HEK293 (cell line): ENCODE results near the gene FRY.

Source experiments
- CTCF ChIA-PET: fragments of 350-600 bp; formaldehyde crosslinking; extraction: SDS; loops from one replicate; lab custom pipeline; 2021; ENCODE audit warnings: antibody characterized with exemption; lab: Yijun Ruan, JAX
- POLR2A ChIA-PET: fragments of 300-600 bp; formaldehyde crosslinking; extraction: SDS; loops from one replicate; lab custom pipeline; 2020; ENCODE audit warnings: antibody characterized with exemption, inconsistent platforms; lab: Yijun Ruan, JAX
- H3K27ac ChIP-seq: fragments of 200-500 bp; sonication (Bioruptor generic); 2 replicates; pipeline ENCODE4 v1.5.1; 2014; ENCODE audit warnings: low read depth, low read length, control low read depth, inconsistent platforms; ENCODE audit errors: extremely low read depth
- H3K36me3 ChIP-seq, 2 experiments: fragments of 200-500 bp in 1 of 2; sonication (Bioruptor generic) in 1 of 2; 1 replicate in 1 of 2; 2 replicates in 1 of 2; pipeline ENCODE4 v1.5.1; 2014 to 2017; ENCODE audit warnings: inconsistent platforms in 2 of 2, low read length in 2 of 2; ENCODE audit not compliant: control insufficient read depth in 2 of 2, insufficient read depth in 1 of 2
- H3K4me1 ChIP-seq: fragments of 200-500 bp; sonication (Bioruptor generic); 2 replicates; pipeline ENCODE4 v1.5.1; 2014; ENCODE audit warnings: mild to moderate bottlenecking, low read length, inconsistent platforms; ENCODE audit not compliant: control insufficient read depth, insufficient read depth
- H3K4me3 ChIP-seq: 2 replicates; pipeline ENCODE4 v1.5.1; 2011; ENCODE audit warnings: low read depth, mild to moderate bottlenecking, control low read depth, low read length, moderate library complexity
- H3K9me3 ChIP-seq: fragments of 200-500 bp; sonication (Bioruptor generic); 2 replicates; pipeline ENCODE4 v1.5.1; 2014; ENCODE audit warnings: low read depth, low read length, inconsistent platforms; ENCODE audit not compliant: control insufficient read depth, insufficient read depth
- GLIS2 ChIP-seq: fragments of 450-650 bp; formaldehyde crosslinking; IDR thresholded peaks from 2 replicates; pipeline ENCODE4 v1.5.1; 2016; ENCODE audit warnings: missing biosample characterization, missing genetic modification characterization
- PRDM6 ChIP-seq: fragments of 450-650 bp; formaldehyde crosslinking; IDR thresholded peaks from 2 replicates; pipeline ENCODE4 v1.5.1; 2017; ENCODE audit warnings: missing biosample characterization, missing genetic modification characterization
- SP2 ChIP-seq: fragments of 450-650 bp; formaldehyde crosslinking; IDR thresholded peaks from 2 replicates; pipeline ENCODE4 v1.5.1; 2016; ENCODE audit warnings: missing biosample characterization, missing genetic modification characterization
- WT1 ChIP-seq: fragments of 450-650 bp; formaldehyde crosslinking; IDR thresholded peaks from 2 replicates; pipeline ENCODE4 v1.5.1; 2016; ENCODE audit warnings: missing biosample characterization, missing genetic modification characterization
- ZBTB20 ChIP-seq: fragments of 450-650 bp; formaldehyde crosslinking; IDR thresholded peaks from 2 replicates; pipeline ENCODE4 v1.5.1; 2016; ENCODE audit warnings: missing biosample characterization, missing genetic modification characterization
- ZBTB44 ChIP-seq: fragments of 450-650 bp; IDR thresholded peaks from 2 replicates; pipeline ENCODE4 v1.5.1; 2018; ENCODE audit warnings: missing biosample characterization, mild to moderate bottlenecking, missing genetic modification characterization
- ZNF146 ChIP-seq: fragments of 450-650 bp; formaldehyde crosslinking; IDR thresholded peaks from 2 replicates; pipeline ENCODE4 v1.5.1; 2016; ENCODE audit warnings: missing biosample characterization, missing genetic modification characterization
- ZNF24 ChIP-seq: fragments of 450-650 bp; formaldehyde crosslinking; IDR thresholded peaks from 2 replicates; pipeline ENCODE4 v1.5.1; 2016; ENCODE audit warnings: missing biosample characterization, missing genetic modification characterization
- ZNF335 ChIP-seq: fragments of 450-650 bp; formaldehyde crosslinking; conservative IDR thresholded peaks from 2 replicates; pipeline ENCODE4 v1.5.1; 2016; ENCODE audit warnings: missing biosample characterization, missing genetic modification characterization
- ZNF341 ChIP-seq: fragments of 450-650 bp; formaldehyde crosslinking; IDR thresholded peaks from 2 replicates; pipeline ENCODE4; 2016; ENCODE audit warnings: low read depth, missing biosample characterization, missing genetic modification characterization
- ZNF416 ChIP-seq: fragments of 450-650 bp; formaldehyde crosslinking; IDR thresholded peaks from 2 replicates; pipeline ENCODE4 v1.5.1; 2016; ENCODE audit warnings: missing biosample characterization, missing genetic modification characterization
- ZNF449 ChIP-seq: fragments of 450-650 bp; formaldehyde crosslinking; IDR thresholded peaks from 2 replicates; pipeline ENCODE4 v1.5.1; 2017; ENCODE audit warnings: missing biosample characterization, mild to moderate bottlenecking, missing genetic modification characterization, moderate library complexity
- ZNF501 ChIP-seq: fragments of 450-650 bp; formaldehyde crosslinking; IDR thresholded peaks from 2 replicates; pipeline ENCODE4 v1.5.1; 2016; ENCODE audit warnings: missing biosample characterization, missing genetic modification characterization
- ZNF580 ChIP-seq: fragments of 450-650 bp; formaldehyde crosslinking; IDR thresholded peaks from 2 replicates; pipeline ENCODE4 v1.5.1; 2016; ENCODE audit warnings: missing biosample characterization, missing genetic modification characterization
- ZNF621 ChIP-seq: fragments of 450-650 bp; formaldehyde crosslinking; IDR thresholded peaks from 2 replicates; pipeline ENCODE4 v1.5.1; 2017; ENCODE audit warnings: missing biosample characterization, missing genetic modification characterization
- ZNF626 ChIP-seq: fragments of 450-650 bp; sonication (Bioruptor Pico); formaldehyde crosslinking; IDR thresholded peaks from 2 replicates; pipeline ENCODE4 v1.5.1; 2018; ENCODE audit warnings: missing biosample characterization, missing genetic modification characterization, inconsistent platforms
- ZNF629 ChIP-seq: fragments of 450-650 bp; formaldehyde crosslinking; IDR thresholded peaks from 2 replicates; pipeline ENCODE4 v1.5.1; 2017; ENCODE audit warnings: missing biosample characterization, missing genetic modification characterization
- ZNF645 ChIP-seq: fragments of 450-650 bp; formaldehyde crosslinking; IDR thresholded peaks from 2 replicates; pipeline ENCODE4; 2016; ENCODE audit warnings: missing biosample characterization, missing genetic modification characterization
- ZNF660 ChIP-seq: fragments of 450-650 bp; IDR thresholded peaks from 2 replicates; pipeline ENCODE4 v1.5.1; 2018; ENCODE audit warnings: missing biosample characterization, mild to moderate bottlenecking, missing genetic modification characterization
- ZNF76 ChIP-seq: fragments of 450-650 bp; formaldehyde crosslinking; IDR thresholded peaks from 2 replicates; pipeline ENCODE4; 2016; ENCODE audit warnings: low read depth, missing biosample characterization, missing genetic modification characterization, borderline replicate concordance
- ZSCAN5A ChIP-seq: fragments of 450-650 bp; formaldehyde crosslinking; IDR thresholded peaks from 2 replicates; pipeline ENCODE4 v1.5.1; 2016; ENCODE audit warnings: missing biosample characterization, missing genetic modification characterization

Gene FRY

GRCh38 chr13:32086366-32086765 is 54.8 kb downstream of the FRY start (continued):
- TF ChIP-seq ZNF629 (tag by site-specific recombination) (no peak), ZNF416 (tag by site-specific recombination) (no peak), ZNF24 (no peak)

GRCh38 chr13:32086791-32087441 is 55.3 kb downstream of the FRY start:
- no peaks in the 10 kb centered on the region for H3K36me3 ChIP-seq
- CTCF ChIA-PET, result no interaction called here
- H3K27ac ChIP-seq, result no peak overlapping the region

GRCh38 chr13:32087955-32088747 is 56.6 kb downstream of the FRY start:
- POLR2A ChIA-PET, result interaction anchor here (0.5 kb wide), 1 partner anchor 10 kb away, joined by 3 read pairs; no protein-coding TSS in a partner anchor
- TF ChIP-seq GLIS2 (tag by site-specific recombination), result no peak
- TF ChIP-seq ZNF24, result no peak
- TF ChIP-seq ZNF660, result no peak
- TF ChIP-seq ZNF449 (tag by site-specific recombination), result no peak
- no peak for TF ChIP-seq ZNF621 (tag by site-specific recombination)
- TF ChIP-seq ZNF645 (tag by site-specific recombination), result no peak
- TF ChIP-seq SP2 (tag by site-specific recombination), result no peak
- no peak for TF ChIP-seq WT1 (tag by site-specific recombination)
- TF ChIP-seq ZNF146 (tag by site-specific recombination), result no peak
- no peak for TF ChIP-seq ZBTB20
- TF ChIP-seq ZNF626 (tag by site-specific recombination), result no peak

More at GRCh38 chr13:32086791-32087441, 55.3 kb downstream of the FRY start:
- Histone ChIP-seq H3K4me3 (no peak overlapping the region), H3K9me3 (no peaks in the 10 kb centered on the region), H3K4me1 (no peaks in the 10 kb centered on the region)
- TF ChIP-seq ZSCAN5A (tag by site-specific recombination) (no peak), ZNF335 (no peak), ZNF341 (no peak), ZNF76 (no peak), ZNF501 (tag by site-specific recombination) (no peak), ZBTB44 (tag by site-specific recombination) (no peak), PRDM6 (tag by site-specific recombination) (no peak), ZNF580 (tag by site-specific recombination) (no peak)
- POLR2A ChIA-PET, result interaction anchor here (0.5 kb wide), 1 partner anchor 345 kb away, joined by 7 read pairs; no protein-coding TSS in a partner anchor

More at GRCh38 chr13:32087955-32088747, 56.6 kb downstream of the FRY start:
- Histone ChIP-seq H3K4me3 (no peak overlapping the region), H3K27ac (no peak overlapping the region), H3K36me3 (no peaks in the 10 kb centered on the region), H3K9me3 (no peaks in the 10 kb centered on the region), H3K4me1 (no peaks in the 10 kb centered on the region)
- CTCF ChIA-PET, result interaction anchor here (0.7 to 0.8 kb wide), 2 partner anchors 15 to 259 kb away, joined by 3 read pairs; no protein-coding TSS in a partner anchor
